Measurements from ENCODE around the gene CDK6. TPM values are rescaled to one million over a fixed set of nuclear protein-coding genes. Genes with fewer than 3 reads are reported as not detected.

CDK6 gene
- total and polyA plus RNA-seq, 4 donors, result 1.6 to 66.4 (median 12.1) TPM

DNA sequence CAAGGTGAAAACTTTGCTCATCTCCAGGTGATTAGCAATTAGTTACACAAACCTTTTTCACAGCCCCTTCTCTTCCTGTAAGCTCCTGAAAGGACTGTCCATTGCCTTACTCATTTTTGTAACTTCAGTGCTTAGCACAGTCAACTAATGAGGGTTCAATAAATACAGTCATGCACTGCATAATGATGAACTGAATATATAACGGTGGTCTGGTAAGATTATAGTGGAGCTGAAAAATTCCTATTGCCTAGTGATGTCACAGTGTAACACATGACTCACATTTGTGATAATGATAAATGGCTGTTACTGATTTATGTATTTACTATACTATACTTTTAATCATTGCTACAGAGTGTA is 233.3 kb downstream of the CDK6 start:
- ATAC-seq (ENCODE audit: insufficient read depth, low FRiP score), result no peak
- TF ChIP-seq CTCF (IDR thresholded peaks at IDR 0.05; ENCODE audit: control extremely low read depth, extremely low read depth), result no peak
- peak overlapping the region in 1 of 2 donors; percentile 21 for H3K27ac ChIP-seq (ENCODE audit: low read depth in 1 of 2, low read length in 1 of 2)
- H3K9me3 ChIP-seq (ENCODE audit: control insufficient read depth in 4 of 4, insufficient read depth in 3 of 4, low read length in 3 of 4), result no peaks in the 10 kb centered on the region
- no peak overlapping the region for H3K9ac ChIP-seq (ENCODE audit: insufficient read depth in 1 of 2, low read length in 2 of 2)
- DNase-seq, result no peak
- H3K4me1 ChIP-seq (ENCODE audit: control insufficient read depth in 5 of 5, insufficient read depth in 5 of 5, low read length in 5 of 5), result peaks cover 0 to 7% (median 0%) of the 10 kb centered on the region in 5 donors
- no peaks in the 10 kb centered on the region for H3K27me3 ChIP-seq (ENCODE audit: control insufficient read depth in 3 of 3, insufficient read depth in 3 of 3, low read length in 2 of 3)
- H3K4me3 ChIP-seq, result no peak overlapping the region
- H3K36me3 ChIP-seq (ENCODE audit: control insufficient read depth in 4 of 4, insufficient read depth in 4 of 4, low read length in 4 of 4), result peaks cover 0 to 5% (median 0%) of the 10 kb centered on the region in 4 donors
- 80 to 93% methylated on average over 1 of the region's 1 CpG for WGBS, 2 donors

GRCh38 chr7:92602352-92603088 is 233.9 kb downstream of the CDK6 start:
- TF ChIP-seq CTCF (IDR thresholded peaks at IDR 0.05; ENCODE audit: control extremely low read depth, extremely low read depth), result no peak
- H3K9me3 ChIP-seq (ENCODE audit: control insufficient read depth in 4 of 4, insufficient read depth in 3 of 4, low read length in 3 of 4), result no peaks in the 10 kb centered on the region
- ATAC-seq (ENCODE audit: insufficient read depth, low FRiP score), result no peak
- no peak for DNase-seq
- no peak overlapping the region for H3K9ac ChIP-seq (ENCODE audit: insufficient read depth in 1 of 2, low read length in 2 of 2)
- peak overlapping the region in 1 of 2 donors; percentile 21 for H3K27ac ChIP-seq (ENCODE audit: low read depth in 1 of 2, low read length in 1 of 2)
- peaks cover 0 to 5% (median 0%) of the 10 kb centered on the region in 4 donors for H3K36me3 ChIP-seq (ENCODE audit: control insufficient read depth in 4 of 4, insufficient read depth in 4 of 4, low read length in 4 of 4)
- H3K4me3 ChIP-seq, result no peak overlapping the region
- H3K27me3 ChIP-seq (ENCODE audit: control insufficient read depth in 3 of 3, insufficient read depth in 3 of 3, low read length in 2 of 3), result no peaks in the 10 kb centered on the region
- H3K4me1 ChIP-seq (ENCODE audit: control insufficient read depth in 5 of 5, insufficient read depth in 5 of 5, low read length in 5 of 5), result peaks cover 0 to 7% (median 0%) of the 10 kb centered on the region in 5 donors
- 87 to 91% methylated on average over 2 of the region's 2 CpGs for WGBS, 2 donors

DNA sequence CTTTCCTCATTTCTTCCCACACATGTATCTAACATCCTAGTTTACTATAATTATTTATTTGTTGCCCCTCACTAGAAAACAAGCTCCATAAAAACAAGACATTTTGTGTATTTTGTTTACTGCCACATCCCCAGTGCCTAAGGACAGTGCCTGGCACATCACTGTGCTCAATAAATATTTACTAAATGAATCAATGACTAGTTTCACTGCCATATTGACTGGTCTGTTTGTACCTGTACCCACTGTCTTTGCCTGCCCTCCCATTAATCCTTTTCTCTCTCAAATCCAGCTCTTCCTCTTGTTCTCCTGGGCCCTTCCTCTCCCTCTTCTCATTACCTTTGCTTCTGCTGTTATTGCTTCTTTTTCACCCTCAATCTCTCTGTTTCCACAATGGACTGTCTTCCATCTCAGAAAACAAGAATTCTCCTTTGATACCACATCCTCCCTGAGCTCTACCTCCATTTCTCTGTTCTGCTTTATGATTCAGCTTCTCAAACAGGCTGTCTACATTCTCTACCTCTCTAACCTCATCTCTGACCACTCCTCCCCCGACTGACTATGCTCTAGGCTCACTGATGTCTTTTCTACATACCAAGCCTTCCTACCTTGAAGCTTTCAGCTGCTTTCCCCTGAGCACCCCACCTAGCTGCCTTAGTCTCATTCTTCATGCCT is 237.9 kb downstream of the CDK6 start:
- H3K27ac ChIP-seq (ENCODE audit: low read depth in 1 of 2, low read length in 1 of 2), result no peak overlapping the region
- H3K9ac ChIP-seq (ENCODE audit: insufficient read depth in 1 of 2, low read length in 2 of 2), result no peak overlapping the region
- H3K36me3 ChIP-seq (ENCODE audit: control insufficient read depth in 4 of 4, insufficient read depth in 4 of 4, low read length in 4 of 4), result no peaks in the 10 kb centered on the region
- ATAC-seq (ENCODE audit: insufficient read depth, low FRiP score) (no peak), DNase-seq (no peak)
- no peak overlapping the region for H3K4me3 ChIP-seq
- WGBS, 2 donors, result 51 to 63% methylated on average over 1 of the region's 1 CpG
- no peaks in the 10 kb centered on the region for H3K27me3 ChIP-seq (ENCODE audit: control insufficient read depth in 3 of 3, insufficient read depth in 3 of 3, low read length in 2 of 3)
- H3K9me3 ChIP-seq (ENCODE audit: control insufficient read depth in 4 of 4, insufficient read depth in 3 of 4, low read length in 3 of 4), result no peaks in the 10 kb centered on the region
- H3K4me1 ChIP-seq (ENCODE audit: control insufficient read depth in 5 of 5, insufficient read depth in 5 of 5, low read length in 5 of 5), result peaks cover 0 to 5% (median 0%) of the 10 kb centered on the region in 5 donors
- TF ChIP-seq CTCF (IDR thresholded peaks at IDR 0.05; ENCODE audit: control extremely low read depth, extremely low read depth), result no peak

Data from lung (tissue), 12 donors.